AG08396 (cell line): ENCODE data around the gene ZNF438.
A peak's percentile ranks its signal among the peaks of the same experiment; 100 is the strongest.
"Not testable (repeated sequence)": the region's sequence is repeated elsewhere in the genome, so short reads cannot be mapped to it uniquely, and the experiment has no call there.

Experiments used
- DNase-seq: peaks from one replicate; pipeline ENCODE4 v3.0.0; 2012; ENCODE audit warnings: low spot score, mixed read lengths

The ZNF438 gene

GRCh38 chr10:30804478-30805055 lies 227.1 kb downstream of the ZNF438 start:
- no peak for DNase-seq

GRCh38 chr10:30803892-30804322 lies 227.8 kb downstream of the ZNF438 start:
- peak; percentile 70 for DNase-seq

GRCh38 chr10:30803058-30803457 lies 228.6 kb downstream of the ZNF438 start:
- no peak for DNase-seq

- no peak for DNase-seq
Measured at GRCh38 chr10:30800368-30800767, 231.3 kb downstream of the ZNF438 start.

GRCh38 chr10:30798646-30799185 lies 232.9 kb downstream of the ZNF438 start:
- DNase-seq: no peak

- DNase-seq: not testable (repeated sequence)
Measured at GRCh38 chr10:30795024-30795423, 236.6 kb downstream of the ZNF438 start.
